GM04503 (cell line): ENCODE data around the gene NCLN.
"Not testable (repeated sequence)": the region's sequence is repeated elsewhere in the genome, so short reads cannot be mapped to it uniquely, and the experiment has no call there.

Experiments
- DNase-seq: peaks from one replicate; pipeline ENCODE4 v3.0.0-alpha.2; 2012; ENCODE audit warnings: low read depth

Gene NCLN

GRCh38 chr19:3154957-3155736 lies 30.6 kb upstream of the NCLN start:
- DNase-seq = peak; percentile 98

- no peak for DNase-seq
These were observed 28.5 kb upstream of the NCLN start for GRCh38 chr19:3157096-3157845.

- no peak for DNase-seq
These were observed 26.2 kb upstream of the NCLN start for GRCh38 chr19:3159565-3159964.

GRCh38 chr19:3160219-3160618 lies 25.5 kb upstream of the NCLN start:
- no peak for DNase-seq

GRCh38 chr19:3161453-3161852 lies 24.3 kb upstream of the NCLN start:
- DNase-seq = no peak

- DNase-seq = no peak
These were observed 23.1 kb upstream of the NCLN start for GRCh38 chr19:3162418-3163229.

DNA sequence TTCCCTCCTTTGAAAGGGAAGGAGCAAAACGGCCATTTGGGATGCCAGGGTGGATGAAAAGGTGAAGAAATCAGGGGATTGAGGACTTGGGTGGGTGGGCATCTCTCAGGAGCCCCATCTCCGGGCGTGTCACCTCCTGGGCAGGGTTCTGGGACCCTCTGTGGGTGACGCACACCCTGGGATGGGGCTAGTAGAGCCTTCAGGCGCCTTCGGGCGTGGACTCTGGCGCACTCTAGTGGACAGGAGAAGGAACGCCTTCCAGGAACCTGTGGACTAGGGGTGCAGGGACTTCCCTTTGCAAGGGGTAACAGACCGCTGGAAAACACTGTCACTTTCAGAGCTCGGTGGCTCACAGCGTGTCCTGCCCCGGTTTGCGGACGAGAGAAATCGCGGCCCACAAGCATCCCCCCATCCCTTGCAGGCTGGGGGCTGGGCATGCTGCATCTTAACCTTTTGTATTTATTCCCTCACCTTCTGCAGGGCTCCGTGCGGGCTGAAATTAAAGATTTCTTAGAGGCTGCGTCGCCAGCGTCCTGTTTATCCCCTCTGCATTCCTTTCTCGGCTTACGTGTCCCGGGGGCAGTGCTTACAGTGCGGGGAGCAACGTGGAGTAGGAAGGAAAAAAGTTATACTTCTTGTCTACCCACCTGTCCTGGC lies 22.4 kb upstream of the NCLN start:
- no peak for DNase-seq

DNA sequence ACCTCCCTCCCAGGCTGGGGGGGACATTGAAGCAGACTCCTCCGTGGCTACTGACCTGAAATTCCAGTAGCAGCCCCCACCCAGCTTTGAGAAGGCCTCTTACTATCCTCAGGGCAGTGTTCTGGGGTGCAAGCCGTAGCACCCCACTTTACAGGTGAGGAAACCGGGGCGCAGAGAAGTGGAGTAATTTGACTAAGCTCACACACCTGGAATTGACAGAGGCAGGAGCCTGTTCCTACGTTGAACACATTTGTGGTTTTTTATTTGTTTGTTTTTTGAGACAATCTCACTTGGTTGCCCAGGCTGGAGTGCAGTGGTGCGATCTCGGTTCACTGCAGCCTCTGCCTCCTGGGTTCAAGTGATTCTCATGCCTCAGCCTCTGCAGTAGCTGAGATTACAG lies 21.8 kb upstream of the NCLN start:
- DNase-seq = no peak

GRCh38 chr19:3167533-3168272 lies 18.0 kb upstream of the NCLN start:
- no peak for DNase-seq

GRCh38 chr19:3171894-3172672 lies 13.6 kb upstream of the NCLN start:
- no peak for DNase-seq

DNA sequence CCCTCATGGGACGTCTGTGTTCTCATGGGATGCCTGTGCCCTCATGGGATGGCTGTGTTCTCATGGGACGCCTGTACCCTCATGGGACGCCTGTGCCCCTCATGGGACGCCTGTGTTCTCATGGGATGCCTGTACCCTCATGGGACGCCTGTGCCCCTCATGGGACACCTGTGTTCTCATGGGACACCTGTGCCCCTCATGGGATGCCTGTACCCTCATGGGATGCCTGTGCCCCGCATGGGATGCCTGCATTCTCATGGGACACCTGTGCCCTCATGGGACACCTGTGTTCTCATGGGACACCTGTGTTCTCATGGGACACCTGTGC lies 13.1 kb upstream of the NCLN start:
- DNase-seq = not testable (repeated sequence)

- DNase-seq = peak; percentile 50
These were observed 9.7 kb upstream of the NCLN start for GRCh38 chr19:3175781-3176714.

GRCh38 chr19:3176715-3177501 lies 8.8 kb upstream of the NCLN start:
- DNase-seq = peak; percentile 22

DNA sequence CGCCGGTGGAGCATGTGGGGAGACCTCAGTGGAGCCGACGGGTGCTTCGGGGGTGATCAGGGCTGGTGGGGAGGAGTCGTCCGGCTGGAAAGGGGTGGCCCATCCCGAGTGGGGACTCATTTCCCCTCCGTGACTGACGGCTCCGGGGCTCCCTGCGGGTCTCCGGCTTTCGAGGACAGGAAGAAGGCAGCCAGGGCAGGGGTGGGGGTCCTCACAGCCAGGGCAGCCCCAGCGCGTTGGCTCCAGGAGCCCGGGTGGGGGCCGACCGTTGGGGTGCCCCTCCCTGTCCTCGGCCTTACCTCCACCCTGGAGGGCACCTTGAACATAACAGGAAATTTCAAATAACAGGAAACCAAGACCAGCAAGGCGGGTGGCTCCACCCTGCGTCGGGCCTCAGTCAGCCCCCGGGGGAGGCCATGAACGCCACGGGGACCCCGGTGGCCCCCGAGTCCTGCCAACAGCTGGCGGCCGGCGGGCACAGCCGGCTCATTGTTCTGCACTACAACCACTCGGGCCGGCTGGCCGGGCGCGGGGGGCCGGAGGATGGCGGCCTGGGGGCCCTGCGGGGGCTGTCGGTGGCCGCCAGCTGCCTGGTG lies 7.3 kb upstream of the NCLN start, which contains the start of gene S1PR4:
S1PR4 (plus strand) TSS at position 393 of the 596 bp plus-strand sequence; CDS start at position 417, 24 bp downstream.
- no peak for DNase-seq

DNA sequence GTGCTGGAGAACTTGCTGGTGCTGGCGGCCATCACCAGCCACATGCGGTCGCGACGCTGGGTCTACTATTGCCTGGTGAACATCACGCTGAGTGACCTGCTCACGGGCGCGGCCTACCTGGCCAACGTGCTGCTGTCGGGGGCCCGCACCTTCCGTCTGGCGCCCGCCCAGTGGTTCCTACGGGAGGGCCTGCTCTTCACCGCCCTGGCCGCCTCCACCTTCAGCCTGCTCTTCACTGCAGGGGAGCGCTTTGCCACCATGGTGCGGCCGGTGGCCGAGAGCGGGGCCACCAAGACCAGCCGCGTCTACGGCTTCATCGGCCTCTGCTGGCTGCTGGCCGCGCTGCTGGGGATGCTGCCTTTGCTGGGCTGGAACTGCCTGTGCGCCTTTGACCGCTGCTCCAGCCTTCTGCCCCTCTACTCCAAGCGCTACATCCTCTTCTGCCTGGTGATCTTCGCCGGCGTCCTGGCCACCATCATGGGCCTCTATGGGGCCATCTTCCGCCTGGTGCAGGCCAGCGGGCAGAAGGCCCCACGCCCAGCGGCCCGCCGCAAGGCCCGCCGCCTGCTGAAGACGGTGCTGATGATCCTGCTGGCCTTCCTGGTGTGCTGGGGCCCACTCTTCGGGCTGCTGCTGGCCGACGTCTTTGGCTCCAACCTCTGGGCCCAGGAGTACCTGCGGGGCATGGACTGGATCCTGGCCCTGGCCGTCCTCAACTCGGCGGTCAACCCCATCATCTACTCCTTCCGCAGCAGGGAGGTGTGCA lies 6.6 kb upstream of the NCLN start:
- DNase-seq = no peak

DNA sequence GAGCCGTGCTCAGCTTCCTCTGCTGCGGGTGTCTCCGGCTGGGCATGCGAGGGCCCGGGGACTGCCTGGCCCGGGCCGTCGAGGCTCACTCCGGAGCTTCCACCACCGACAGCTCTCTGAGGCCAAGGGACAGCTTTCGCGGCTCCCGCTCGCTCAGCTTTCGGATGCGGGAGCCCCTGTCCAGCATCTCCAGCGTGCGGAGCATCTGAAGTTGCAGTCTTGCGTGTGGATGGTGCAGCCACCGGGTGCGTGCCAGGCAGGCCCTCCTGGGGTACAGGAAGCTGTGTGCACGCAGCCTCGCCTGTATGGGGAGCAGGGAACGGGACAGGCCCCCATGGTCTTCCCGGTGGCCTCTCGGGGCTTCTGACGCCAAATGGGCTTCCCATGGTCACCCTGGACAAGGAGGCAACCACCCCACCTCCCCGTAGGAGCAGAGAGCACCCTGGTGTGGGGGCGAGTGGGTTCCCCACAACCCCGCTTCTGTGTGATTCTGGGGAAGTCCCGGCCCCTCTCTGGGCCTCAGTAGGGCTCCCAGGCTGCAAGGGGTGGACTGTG lies 5.9 kb upstream of the NCLN start:
- DNase-seq = no peak
